ENCODE data around the gene MRPL4. TPM values are rescaled to one million over a fixed set of nuclear protein-coding genes. Genes with fewer than 3 reads are reported as not detected.
A peak's percentile ranks its signal among the peaks of the same experiment; 100 is the strongest.
"Not testable (repeated sequence)": the region's sequence is repeated elsewhere in the genome, so short reads cannot be mapped to it uniquely, and the experiment has no call there.

Gene MRPL4
- total RNA-seq, 1 experiment from 2014 or later = 98.5 TPM

GRCh38 chr19:10230173-10230860 lies 21.7 kb upstream of the MRPL4 start:
- DNase-seq (ENCODE audit: low read depth) = no peak

- DNase-seq (ENCODE audit: low read depth) = peak; percentile 42
Observed at GRCh38 chr19:10230861-10231611, 21.0 kb upstream of the MRPL4 start, which contains the start of gene S1PR2. Gene S1PR2 (minus strand): TSS chr19:10231331. CDS start chr19:10224905, 6,426 bp downstream.

GRCh38 chr19:10231612-10232228 lies 20.3 kb upstream of the MRPL4 start:
- no peak for DNase-seq (ENCODE audit: low read depth)

- DNase-seq (ENCODE audit: low read depth) = no peak
Observed at GRCh38 chr19:10233946-10234345, 18.1 kb upstream of the MRPL4 start.

GRCh38 chr19:10235003-10235402 lies 17.0 kb upstream of the MRPL4 start:
- no peak for DNase-seq (ENCODE audit: low read depth)

- not testable (repeated sequence) for DNase-seq (ENCODE audit: low read depth)
Observed at GRCh38 chr19:10235409-10235808, 16.6 kb upstream of the MRPL4 start.

GRCh38 chr19:10237702-10238101 lies 14.3 kb upstream of the MRPL4 start:
- DNase-seq (ENCODE audit: low read depth) = no peak

- peak; percentile 31 for DNase-seq (ENCODE audit: low read depth)
Observed at GRCh38 chr19:10238172-10238783, 13.7 kb upstream of the MRPL4 start.

GRCh38 chr19:10241826-10242449 lies 10.1 kb upstream of the MRPL4 start:
- not testable (repeated sequence) for DNase-seq (ENCODE audit: low read depth)

- DNase-seq (ENCODE audit: low read depth) = no peak
Observed at GRCh38 chr19:10243606-10244005, 8.4 kb upstream of the MRPL4 start.

- no peak for DNase-seq (ENCODE audit: low read depth)
Observed at GRCh38 chr19:10245189-10245939, 6.7 kb upstream of the MRPL4 start.

- DNase-seq (ENCODE audit: low read depth) = no peak
Observed at GRCh38 chr19:10246511-10246910, 5.5 kb upstream of the MRPL4 start.

- no peak for DNase-seq (ENCODE audit: low read depth)
Observed at GRCh38 chr19:10252707-10253106, 693 bp downstream of the MRPL4 start.

GRCh38 chr19:10254244-10254643 lies 2.2 kb downstream of the MRPL4 start:
- DNase-seq (ENCODE audit: low read depth) = no peak

- DNase-seq (ENCODE audit: low read depth) = no peak
Observed at GRCh38 chr19:10255358-10255757, 3.3 kb downstream of the MRPL4 start.

GRCh38 chr19:10256551-10256950 lies 4.5 kb downstream of the MRPL4 start:
- DNase-seq (ENCODE audit: low read depth) = no peak

- DNase-seq (ENCODE audit: low read depth) = no peak
Observed at GRCh38 chr19:10256970-10257615, 5.1 kb downstream of the MRPL4 start.

- DNase-seq (ENCODE audit: low read depth) = no peak
Observed at GRCh38 chr19:10258080-10258710, 6.2 kb downstream of the MRPL4 start.

GRCh38 chr19:10259162-10259905 lies 7.3 kb downstream of the MRPL4 start:
- DNase-seq (ENCODE audit: low read depth) = peak; percentile 67
